HL-60 (cell line): ENCODE data around the gene CHRNA4.

Experiments
- DNase-seq, 2 experiments: peaks; one replicate each; pipeline ENCODE4 v3.0.0-alpha.2; 2010 to 2020; ENCODE audit warnings: low read depth in 1 of 2, low spot score in 1 of 2
- H3K27ac ChIP-seq: fragments of 250-450 bp; sonication (Bioruptor Pico); replicated peaks from 2 replicates; pipeline ENCODE4 v1.5.1; 2020; ENCODE audit warnings: mild to moderate bottlenecking, moderate library complexity
- H3K27me3 ChIP-seq: fragments of 250-450 bp; sonication (Bioruptor Pico); 2 replicates; pipeline ENCODE4 v1.5.1; 2021; ENCODE audit warnings: mild to moderate bottlenecking, moderate library complexity; ENCODE audit not compliant: insufficient read depth, poor library complexity, severe bottlenecking
- H3K4me3 ChIP-seq: replicated peaks from 2 replicates; pipeline ENCODE4 v1.5.1; 2011; ENCODE audit warnings: mild to moderate bottlenecking, control low read depth, low read length; ENCODE audit not compliant: insufficient read depth
- CTCF ChIP-seq: IDR thresholded peaks from one replicate; pipeline ENCODE4 v1.5.1; 2011; ENCODE audit warnings: low read length, control low read depth, inconsistent platforms; ENCODE audit not compliant: insufficient read depth
- GABPA ChIP-seq: IDR thresholded peaks from 2 replicates; pipeline ENCODE4 v1.6.1; 2012; ENCODE audit warnings: low read depth
- POLR2AphosphoS5 ChIP-seq: IDR thresholded peaks from 2 replicates; pipeline ENCODE4 v1.6.1; 2012; ENCODE audit warnings: low read depth
- REST ChIP-seq: IDR thresholded peaks from 2 replicates; pipeline ENCODE4 v1.6.1; 2012; ENCODE audit warnings: low read depth; ENCODE audit not compliant: insufficient replicate concordance
- SPI1 ChIP-seq: IDR thresholded peaks from 2 replicates; pipeline ENCODE4 v1.6.1; 2012; ENCODE audit warnings: low read depth, mild to moderate bottlenecking, borderline replicate concordance
- long read RNA-seq: library from polyadenylated mRNA; unstranded; transcript quantifications from one replicate; pipeline ENCODE4 v2.0.0, GENCODE V29; 2020

CHRNA4 gene
- long read RNA-seq: 0 reads

- no peak within 1 kb of the TSS for H3K27ac ChIP-seq
- peaks cover 22% of the 10 kb centered on the region for H3K27me3 ChIP-seq
- TF ChIP-seq CTCF: no peak
- DNase-seq: no peak
- H3K4me3 ChIP-seq: no peak within 1 kb of the TSS
Measured at GRCh38 chr20:63360850-63361518, at the start of gene CHRNA4. Gene CHRNA4 (minus strand): TSS chr20:63361349. CDS start chr20:63361165, 184 bp downstream.

- H3K27me3 ChIP-seq: peaks cover 9% of the 10 kb centered on the region
- DNase-seq: no peak
- TF ChIP-seq GABPA: no peak
- TF ChIP-seq CTCF: no peak
- no peak for TF ChIP-seq REST
- no peak for TF ChIP-seq POLR2AphosphoS5
- H3K27ac ChIP-seq: no peak overlapping the region
- H3K4me3 ChIP-seq: no peak overlapping the region
Measured at GRCh38 chr20:63409834-63410435, 48.8 kb upstream of the CHRNA4 start.

GRCh38 chr20:63409066-63409833 lies 48.1 kb upstream of the CHRNA4 start:
- H3K27ac ChIP-seq: no peak overlapping the region
- TF ChIP-seq CTCF (no peak), REST (no peak), POLR2AphosphoS5 (no peak), SPI1 (no peak), GABPA (no peak)
- H3K27me3 ChIP-seq: peaks cover 9% of the 10 kb centered on the region
- no peak for DNase-seq
- no peak overlapping the region for H3K4me3 ChIP-seq
